HG03025 (cell line): ENCODE data around the gene CACNA2D3.
"Not testable (repeated sequence)": the region's sequence is repeated elsewhere in the genome, so short reads cannot be mapped to it uniquely, and the experiment has no call there.

Source experiments
- ATAC-seq: cut with Tn5 transposase; IDR thresholded peaks from one replicate; pipeline ENCODE4 v1.9.1; 2021; ENCODE audit warnings: mild to moderate bottlenecking, moderate library complexity; ENCODE audit not compliant: unreplicated experiment, low FRiP score

Gene CACNA2D3

GRCh38 chr3:54432975-54433374 lies 310.6 kb downstream of the CACNA2D3 start:
- no peak for ATAC-seq

- ATAC-seq, result no peak
Measured at GRCh38 chr3:54433846-54434245, 311.5 kb downstream of the CACNA2D3 start.

- ATAC-seq, result no peak
Measured at GRCh38 chr3:54434756-54435155, 312.4 kb downstream of the CACNA2D3 start.

GRCh38 chr3:54437271-54437670 lies 314.9 kb downstream of the CACNA2D3 start:
- no peak for ATAC-seq

GRCh38 chr3:54443561-54444161 lies 321.3 kb downstream of the CACNA2D3 start:
- ATAC-seq, result no peak

- ATAC-seq, result no peak
Measured at GRCh38 chr3:54445630-54446029, 323.3 kb downstream of the CACNA2D3 start.

GRCh38 chr3:54447427-54447826 lies 325.1 kb downstream of the CACNA2D3 start:
- ATAC-seq, result no peak

GRCh38 chr3:54454806-54455205 lies 332.5 kb downstream of the CACNA2D3 start:
- no peak for ATAC-seq

- no peak for ATAC-seq
Measured at GRCh38 chr3:54458357-54458756, 336.0 kb downstream of the CACNA2D3 start.

GRCh38 chr3:54464554-54464953 lies 342.2 kb downstream of the CACNA2D3 start:
- ATAC-seq, result not testable (repeated sequence)

- ATAC-seq, result no peak
Measured at GRCh38 chr3:54476891-54477290, 354.5 kb downstream of the CACNA2D3 start.

GRCh38 chr3:54481606-54482365 lies 359.4 kb downstream of the CACNA2D3 start:
- no peak for ATAC-seq

- ATAC-seq, result no peak
Measured at GRCh38 chr3:54484334-54484733, 362.0 kb downstream of the CACNA2D3 start.

- no peak for ATAC-seq
Measured at GRCh38 chr3:54486317-54486716, 364.0 kb downstream of the CACNA2D3 start.

- ATAC-seq, result no peak
Measured at GRCh38 chr3:54488297-54488696, 365.9 kb downstream of the CACNA2D3 start.

- no peak for ATAC-seq
Measured at GRCh38 chr3:54494209-54494608, 371.9 kb downstream of the CACNA2D3 start.

GRCh38 chr3:54506603-54507002 lies 384.3 kb downstream of the CACNA2D3 start:
- ATAC-seq, result no peak

GRCh38 chr3:54507876-54508460 lies 385.6 kb downstream of the CACNA2D3 start:
- no peak for ATAC-seq

GRCh38 chr3:54510506-54510905 lies 388.2 kb downstream of the CACNA2D3 start:
- ATAC-seq, result no peak

- ATAC-seq, result no peak
Measured at GRCh38 chr3:54511766-54512365, 389.5 kb downstream of the CACNA2D3 start.

GRCh38 chr3:54514006-54514405 lies 391.7 kb downstream of the CACNA2D3 start:
- no peak for ATAC-seq
